Measurements from ENCODE around the gene FOSL2.

DNA sequence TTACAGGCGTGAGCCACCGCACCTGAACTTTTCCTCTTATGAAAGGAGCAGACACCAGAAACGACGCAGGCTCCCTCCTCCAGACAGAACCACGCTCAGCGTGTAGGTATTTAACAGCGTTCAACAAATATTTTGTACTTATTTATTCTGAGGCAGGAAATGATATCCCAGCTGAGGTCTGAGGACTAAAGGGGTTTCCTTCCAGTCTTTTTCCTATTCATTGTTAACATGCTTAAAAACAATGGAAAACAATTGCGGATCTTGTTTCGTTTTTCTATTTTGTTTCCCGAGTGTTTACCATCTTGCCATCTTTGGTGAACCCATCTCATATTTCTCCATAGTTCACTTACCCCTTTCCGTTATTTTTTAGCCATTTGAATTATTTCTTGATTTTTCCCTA lies 43.7 kb upstream of the FOSL2 start:
- TF ChIP-seq, protein P1, sequence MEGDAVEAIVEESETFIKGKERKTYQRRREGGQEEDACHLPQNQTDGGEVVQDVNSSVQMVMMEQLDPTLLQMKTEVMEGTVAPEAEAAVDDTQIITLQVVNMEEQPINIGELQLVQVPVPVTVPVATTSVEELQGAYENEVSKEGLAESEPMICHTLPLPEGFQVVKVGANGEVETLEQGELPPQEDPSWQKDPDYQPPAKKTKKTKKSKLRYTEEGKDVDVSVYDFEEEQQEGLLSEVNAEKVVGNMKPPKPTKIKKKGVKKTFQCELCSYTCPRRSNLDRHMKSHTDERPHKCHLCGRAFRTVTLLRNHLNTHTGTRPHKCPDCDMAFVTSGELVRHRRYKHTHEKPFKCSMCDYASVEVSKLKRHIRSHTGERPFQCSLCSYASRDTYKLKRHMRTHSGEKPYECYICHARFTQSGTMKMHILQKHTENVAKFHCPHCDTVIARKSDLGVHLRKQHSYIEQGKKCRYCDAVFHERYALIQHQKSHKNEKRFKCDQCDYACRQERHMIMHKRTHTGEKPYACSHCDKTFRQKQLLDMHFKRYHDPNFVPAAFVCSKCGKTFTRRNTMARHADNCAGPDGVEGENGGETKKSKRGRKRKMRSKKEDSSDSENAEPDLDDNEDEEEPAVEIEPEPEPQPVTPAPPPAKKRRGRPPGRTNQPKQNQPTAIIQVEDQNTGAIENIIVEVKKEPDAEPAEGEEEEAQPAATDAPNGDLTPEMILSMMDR (IDR thresholded peaks at IDR 0.05): no peak
- TF ChIP-seq TAF1 (IDR thresholded peaks at IDR 0.05; ENCODE audit: borderline replicate concordance, low read depth, low read length) (no peak), POLR2AphosphoS5 (IDR thresholded peaks at IDR 0.05; ENCODE audit: low read depth, low read length) (no peak), SMC3 (IDR thresholded peaks at IDR 0.05; ENCODE audit: low read depth, low read length) (no peak), MAX (IDR thresholded peaks at IDR 0.05; ENCODE audit: low read depth) (no peak), MXI1 (IDR thresholded peaks at IDR 0.05; ENCODE audit: low read depth, low read length) (no peak), TCF12 (IDR thresholded peaks at IDR 0.05) (no peak), RAD21 (IDR thresholded peaks at IDR 0.05; ENCODE audit: low read length) (no peak)
